Activated CD8-positive, alpha-beta T cell treated with anti-CD3 and anti-CD28 coated beads for 36 hours (primary cell): ENCODE data around the gene NCF2. TPM values are rescaled to one million over a fixed set of nuclear protein-coding genes. Genes with fewer than 3 reads are reported as not detected.
"Not testable (repeated sequence)": the region's sequence is repeated elsewhere in the genome, so short reads cannot be mapped to it uniquely, and the experiment has no call there.

Experiments
- ATAC-seq: fragments of 200-7000 bp; cut with Tn5 transposase; one replicate; pipeline ENCODE4 v1.10.0; 2021; ENCODE audit warnings: mild to moderate bottlenecking, moderate library complexity
- CTCF ChIA-PET: fragments of 350-600 bp; sonication (Branson Sonifier 250); formaldehyde crosslinking; loops from one replicate; lab custom pipeline; 2021; ENCODE audit warnings: antibody characterized with exemption; lab: Charles Lee
- POLR2A ChIA-PET: fragments of 350-600 bp; sonication (Branson Sonifier 250); formaldehyde crosslinking; loops from one replicate; lab custom pipeline; 2021; ENCODE audit warnings: antibody characterized with exemption; lab: Charles Lee
- DNase-seq: peaks from one replicate; pipeline ENCODE4 v3.0.0-alpha.2; 2020
- H3K27ac Mint-ChIP-seq: one replicate; pipeline ENCODE4 v1.8.0; 2021; ENCODE audit warnings: mild to moderate bottlenecking, mixed read lengths
- H3K27me3 Mint-ChIP-seq: one replicate; pipeline ENCODE4 v1.8.0; 2021; ENCODE audit warnings: mixed read lengths
- H3K36me3 Mint-ChIP-seq: one replicate; pipeline ENCODE4 v1.8.0; 2021; ENCODE audit warnings: low read depth, mixed read lengths
- H3K4me1 Mint-ChIP-seq: one replicate; pipeline ENCODE4 v1.8.0; 2021; ENCODE audit warnings: low read depth, mixed read lengths
- H3K4me3 Mint-ChIP-seq: one replicate; pipeline ENCODE4 v1.8.0; 2021; ENCODE audit warnings: mild to moderate bottlenecking, moderate library complexity, mixed read lengths
- H3K9me3 Mint-ChIP-seq: one replicate; pipeline ENCODE4 v1.8.0; 2021; ENCODE audit warnings: mixed read lengths
- CTCF ChIP-seq: fragments of 200-600 bp; IDR thresholded peaks from one replicate; pipeline ENCODE4 v1.8.0; 2022; ENCODE audit warnings: antibody characterized with exemption, mild to moderate bottlenecking
- intact Hi-C: fragments of 100-400 bp; cut with micrococcal nuclease; formaldehyde crosslinking; loops from one replicate; pipeline ENCODE4 v1.10.0; 2022
- total RNA-seq, 2 experiments: library from RNA; stranded (reverse); gene quantifications; one replicate each; pipeline ENCODE4 v1.2.3, GENCODE V29; 2021

The NCF2 gene
- total RNA-seq, 2 experiments from 2014 or later, result 4.2 to 4.7 TPM

- ATAC-seq (peak; percentile 15), DNase-seq (peak; percentile 49)
- ChIA-PET POLR2A (interaction anchor here (1.2 kb wide), 1 partner anchor 160 kb away, joined by 3 read pairs; no protein-coding TSS in a partner anchor), CTCF (interaction anchor here (1.0 to 4.2 kb wide), 17 partner anchors 9 to 324 kb away, joined by 3 to 33 read pairs (median 6); partner anchors contain the start of genes APOBEC4, NCF2 and SMG7)
- intact Hi-C loops, result loop anchor here (5.0 kb wide), 1 partner anchor 161 kb away; the partner anchor contains the start of gene SMG7
- Mint-ChIP-seq H3K4me3 (peak overlapping the region; percentile 89), H3K36me3 (peaks cover 32% of the 10 kb centered on the region), H3K27ac (peak overlapping the region; percentile 94), H3K4me1 (peaks cover 61% of the 10 kb centered on the region), H3K9me3 (no peaks in the 10 kb centered on the region), H3K27me3 (no peaks in the 10 kb centered on the region)
- no peak for TF ChIP-seq CTCF
Measured at GRCh38 chr1:183632964-183633363, 42.7 kb upstream of the NCF2 start.

GRCh38 chr1:183632114-183632513, 41.9 kb upstream of the NCF2 start:
- ChIA-PET POLR2A (no interaction called here), CTCF (interaction anchor here (0.7 to 4.2 kb wide), 6 partner anchors 17 to 284 kb away, joined by 3 to 33 read pairs (median 8); partner anchors contain the start of genes APOBEC4 and NCF2)
- H3K36me3 Mint-ChIP-seq, result peaks cover 34% of the 10 kb centered on the region
- no peaks in the 10 kb centered on the region for H3K9me3 Mint-ChIP-seq
- intact Hi-C loops, result loop anchor here (5.0 kb wide), 1 partner anchor 160 kb away; the partner anchor contains the start of gene SMG7
- no peak overlapping the region for H3K27ac Mint-ChIP-seq
- DNase-seq (no peak), ATAC-seq (no peak)
- H3K27me3 Mint-ChIP-seq, result no peaks in the 10 kb centered on the region
- peaks cover 63% of the 10 kb centered on the region for H3K4me1 Mint-ChIP-seq
- no peak for TF ChIP-seq CTCF
- peak overlapping the region; percentile 89 for H3K4me3 Mint-ChIP-seq

- ChIA-PET POLR2A (no interaction called here), CTCF (interaction anchor here (0.9 kb wide), 1 partner anchor 54 kb away, joined by 4 read pairs; no protein-coding TSS in a partner anchor)
- Mint-ChIP-seq H3K27ac (peak overlapping the region; percentile 84), H3K36me3 (peaks cover 34% of the 10 kb centered on the region), H3K27me3 (no peaks in the 10 kb centered on the region), H3K4me1 (peaks cover 55% of the 10 kb centered on the region), H3K4me3 (peak overlapping the region; percentile 12), H3K9me3 (no peaks in the 10 kb centered on the region)
- ATAC-seq (no peak), DNase-seq (no peak)
- intact Hi-C loops, result loop anchor here (5.0 kb wide), 1 partner anchor 158 kb away; the partner anchor contains the start of gene SMG7
- TF ChIP-seq CTCF, result no peak
Measured at GRCh38 chr1:183630748-183631147, 40.5 kb upstream of the NCF2 start.

- Mint-ChIP-seq H3K27me3 (no peaks in the 10 kb centered on the region), H3K27ac (peak overlapping the region; percentile 69), H3K4me1 (peaks cover 55% of the 10 kb centered on the region), H3K9me3 (no peaks in the 10 kb centered on the region), H3K4me3 (no peak overlapping the region), H3K36me3 (peaks cover 42% of the 10 kb centered on the region)
- peak; percentile 46 for ATAC-seq
- DNase-seq, result no peak
- intact Hi-C loops, result no loop called here
- TF ChIP-seq CTCF, result no peak
- ChIA-PET CTCF (interaction anchor here (1.2 to 2.7 kb wide), 3 partner anchors 27 to 56 kb away, joined by 3 to 14 read pairs (median 6); no protein-coding TSS in a partner anchor), POLR2A (no interaction called here)
Measured at GRCh38 chr1:183628537-183628936, 38.3 kb upstream of the NCF2 start.

- CTCF ChIA-PET, result interaction anchor here (1.2 to 1.8 kb wide), 4 partner anchors 8 to 343 kb away, joined by 3 to 8 read pairs (median 6); no protein-coding TSS in a partner anchor
- intact Hi-C loops, POLR2A ChIA-PET, ATAC-seq, H3K9me3 Mint-ChIP-seq, H3K27me3 Mint-ChIP-seq, H3K4me3 Mint-ChIP-seq, DNase-seq: not testable (repeated sequence)
- peaks cover 42% of the 10 kb centered on the region for H3K4me1 Mint-ChIP-seq
- H3K27ac Mint-ChIP-seq, result peak overlapping the region; percentile 83
- H3K36me3 Mint-ChIP-seq, result peaks cover 36% of the 10 kb centered on the region
Measured at GRCh38 chr1:183626236-183626635, 36.0 kb upstream of the NCF2 start.
